Caki2 (cell line): ENCODE results near the gene PHLPP2. TPM values are rescaled to one million over a fixed set of nuclear protein-coding genes. Genes with fewer than 3 reads are reported as not detected.
"Not testable (repeated sequence)": the region's sequence is repeated elsewhere in the genome, so short reads cannot be mapped to it uniquely, and the experiment has no call there.

Experiments
- DNase-seq: peaks from one replicate; pipeline ENCODE4 v3.0.0-alpha.2; 2015; ENCODE audit warnings: low read depth
- in situ Hi-C: cut with HindIII; loops from 2 replicates; pipeline ENCODE4 v1.10.0; 2016; ENCODE audit warnings: low sequenced_read_pairs, low pct_unique_long_range_greater_than_20kb, mixed read lengths
- total RNA-seq: library from RNA; depleted of rRNA; stranded (reverse); fragments of >200 nt; shearing (Covaris generic); gene quantifications from 2 replicates; pipeline ENCODE4 v1.2.3, GENCODE V29; 2014; ENCODE audit warnings: low replicate concordance

Gene PHLPP2
- total RNA-seq, 1 experiment from 2014 or later, result 5.6 TPM

DNA sequence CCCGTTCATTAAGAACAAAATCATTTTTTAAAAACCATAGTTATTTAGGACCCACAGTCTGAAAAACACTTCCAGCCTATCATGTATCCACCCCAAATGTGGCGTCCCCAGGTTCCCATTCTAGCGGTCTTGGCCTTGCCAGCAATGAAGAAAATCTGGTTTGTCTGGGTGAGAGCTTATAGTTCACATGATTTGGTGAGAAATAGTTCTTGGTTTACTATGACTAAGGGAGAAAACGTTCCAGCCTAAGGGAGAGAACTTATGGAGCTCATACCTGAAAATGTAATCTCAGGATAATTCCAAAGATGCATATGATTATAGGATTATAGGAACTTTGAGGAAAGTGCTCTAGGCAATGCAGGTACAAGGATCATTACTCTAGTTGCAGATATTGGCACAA, 93.7 kb downstream of the PHLPP2 start:
- no peak for DNase-seq
- in situ Hi-C loops, result no loop called here

DNA sequence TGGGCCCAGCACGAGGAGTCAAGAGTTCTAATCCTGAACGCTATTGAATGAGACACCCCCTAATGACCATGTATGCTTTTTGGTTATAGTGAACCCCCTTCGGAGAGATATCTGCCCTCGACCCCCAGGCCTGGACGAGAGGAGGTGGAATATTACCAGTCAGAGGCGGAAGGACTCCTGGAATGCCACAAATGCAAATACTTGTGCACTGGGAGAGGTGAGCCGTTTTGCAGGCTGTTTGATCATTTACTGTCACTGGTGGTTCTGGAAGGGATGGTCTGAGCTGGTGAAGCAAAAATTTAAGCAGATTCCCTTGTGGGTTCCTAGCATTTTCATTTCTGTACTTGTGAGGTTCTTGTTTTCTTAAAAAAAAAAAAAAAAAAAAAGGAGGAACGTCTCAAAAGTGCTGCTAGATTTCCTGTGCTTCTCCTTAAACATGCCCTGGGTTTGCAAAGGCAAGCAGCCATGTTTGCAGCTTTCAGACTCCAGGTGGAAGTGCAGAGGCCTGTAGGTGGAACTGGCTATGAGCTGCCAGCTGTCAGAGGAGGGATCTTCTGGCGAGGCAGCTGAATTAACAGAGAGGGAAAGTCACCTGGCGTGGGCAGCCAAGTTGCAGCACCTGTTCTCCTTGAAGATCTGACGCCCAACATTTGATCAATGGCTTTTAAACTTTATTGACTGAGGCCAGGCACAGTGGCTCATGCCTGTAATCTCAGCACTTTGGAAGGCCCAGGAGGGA, 95.1 kb downstream of the PHLPP2 start:
- in situ Hi-C loops, result no loop called here
- DNase-seq, result no peak

DNA sequence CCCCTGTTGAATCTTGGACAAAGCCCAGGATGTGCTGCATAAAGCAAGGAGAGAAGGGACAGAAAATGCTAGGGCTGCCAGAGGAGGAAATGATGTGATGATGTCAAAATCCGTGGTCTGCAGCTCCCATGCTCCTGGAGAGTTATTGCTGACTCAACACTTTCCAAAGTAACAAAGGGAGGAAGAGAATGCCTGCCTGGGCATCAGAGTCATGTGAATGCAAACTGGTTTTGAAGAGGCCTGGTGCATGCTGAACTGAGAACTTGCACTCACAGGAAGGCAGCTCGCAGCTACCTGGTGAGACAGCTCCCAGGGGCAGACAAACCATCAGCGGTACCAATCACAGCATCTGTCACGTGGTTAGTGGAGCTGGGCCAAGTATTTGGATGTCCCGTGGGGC, 95.7 kb downstream of the PHLPP2 start:
- in situ Hi-C loops, result no loop called here
- no peak for DNase-seq

DNA sequence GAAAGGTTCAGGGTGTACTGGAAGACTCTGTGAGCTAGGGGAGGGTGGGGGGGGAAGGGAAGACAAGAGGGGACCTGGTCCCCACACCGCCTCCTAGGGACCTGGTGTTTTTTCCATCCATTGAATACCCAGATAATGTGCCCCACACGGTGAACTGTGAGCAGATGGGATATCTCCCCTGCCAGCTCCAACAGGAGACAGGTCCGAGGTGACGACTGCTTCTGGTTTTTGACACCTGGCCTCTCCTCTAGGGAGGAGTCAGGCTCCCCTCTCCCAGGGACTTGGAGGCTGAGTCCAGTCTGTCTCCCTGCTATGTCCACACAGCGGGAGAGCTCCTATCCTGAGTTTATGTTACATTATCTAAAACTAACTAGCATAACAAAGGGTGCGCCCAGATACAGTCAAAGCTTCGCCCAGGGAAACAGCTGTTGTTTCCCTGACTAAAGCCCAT, 96.7 kb downstream of the PHLPP2 start:
- no peak for DNase-seq
- in situ Hi-C loops, result no loop called here

DNA sequence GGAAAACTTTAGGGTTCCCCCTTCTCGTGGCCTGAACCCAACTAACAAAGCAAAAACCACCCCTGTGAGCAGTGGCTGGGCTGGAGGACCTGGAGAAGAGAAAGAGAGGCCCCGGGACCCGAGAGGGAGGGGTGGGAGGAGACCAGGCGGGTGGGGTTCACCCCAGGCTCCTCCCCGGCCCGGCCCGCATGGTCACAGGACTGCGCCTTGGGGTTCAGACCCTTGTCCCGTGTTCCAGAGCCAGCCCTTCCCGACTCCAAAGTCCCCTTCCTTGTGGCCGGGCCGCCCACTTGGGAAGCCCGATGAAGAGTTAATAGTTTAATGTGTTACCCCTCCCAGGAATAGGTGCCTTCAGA, 97.7 kb downstream of the PHLPP2 start:
- in situ Hi-C loops, result no loop called here
- DNase-seq, result no peak

DNA sequence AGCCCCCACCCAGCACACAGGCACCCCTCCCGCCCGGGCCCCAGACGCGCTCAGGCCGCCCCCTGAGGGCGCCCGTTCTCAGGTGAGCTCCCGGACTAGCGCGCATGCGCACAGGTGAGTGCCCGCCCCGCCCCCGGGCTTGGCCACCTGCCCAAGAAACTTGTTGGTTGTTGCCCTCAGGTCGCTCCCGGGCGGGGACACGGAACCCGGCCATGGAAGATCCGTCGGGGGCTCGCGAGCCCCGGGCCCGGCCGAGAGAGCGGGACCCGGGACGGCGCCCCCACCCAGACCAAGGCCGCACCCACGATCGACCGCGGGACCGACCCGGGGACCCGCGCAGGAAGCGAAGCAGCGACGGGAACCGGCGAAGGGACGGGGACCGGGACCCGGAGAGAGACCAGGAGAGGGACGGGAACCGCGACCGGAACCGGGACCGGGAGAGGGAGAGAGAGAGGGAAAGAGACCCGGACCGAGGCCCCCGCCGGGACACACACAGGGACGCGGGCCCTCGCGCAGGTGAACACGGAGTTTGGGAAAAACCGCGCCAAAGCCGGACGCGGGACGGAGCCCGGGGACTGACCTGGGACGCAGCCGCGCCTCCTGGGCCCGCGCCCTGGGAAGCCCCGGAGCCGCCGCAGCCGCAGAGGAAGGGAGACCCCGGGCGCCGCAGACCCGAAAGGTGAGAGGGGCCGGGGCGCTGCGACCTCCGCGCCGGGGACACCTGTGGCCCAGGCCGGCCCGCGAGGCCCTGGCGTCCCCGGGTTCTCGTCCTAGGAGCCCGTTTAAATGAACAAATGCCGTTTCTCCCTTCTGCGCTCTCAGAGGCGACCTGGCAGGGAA, 98.3 kb downstream of the PHLPP2 start, which contains the start of gene MARVELD3:
Gene MARVELD3 (plus strand): TSS at position 167 of the 840 bp plus-strand sequence. CDS start 46 bp downstream, at position 213.
- in situ Hi-C loops, result no loop called here
- DNase-seq, result no peak

DNA sequence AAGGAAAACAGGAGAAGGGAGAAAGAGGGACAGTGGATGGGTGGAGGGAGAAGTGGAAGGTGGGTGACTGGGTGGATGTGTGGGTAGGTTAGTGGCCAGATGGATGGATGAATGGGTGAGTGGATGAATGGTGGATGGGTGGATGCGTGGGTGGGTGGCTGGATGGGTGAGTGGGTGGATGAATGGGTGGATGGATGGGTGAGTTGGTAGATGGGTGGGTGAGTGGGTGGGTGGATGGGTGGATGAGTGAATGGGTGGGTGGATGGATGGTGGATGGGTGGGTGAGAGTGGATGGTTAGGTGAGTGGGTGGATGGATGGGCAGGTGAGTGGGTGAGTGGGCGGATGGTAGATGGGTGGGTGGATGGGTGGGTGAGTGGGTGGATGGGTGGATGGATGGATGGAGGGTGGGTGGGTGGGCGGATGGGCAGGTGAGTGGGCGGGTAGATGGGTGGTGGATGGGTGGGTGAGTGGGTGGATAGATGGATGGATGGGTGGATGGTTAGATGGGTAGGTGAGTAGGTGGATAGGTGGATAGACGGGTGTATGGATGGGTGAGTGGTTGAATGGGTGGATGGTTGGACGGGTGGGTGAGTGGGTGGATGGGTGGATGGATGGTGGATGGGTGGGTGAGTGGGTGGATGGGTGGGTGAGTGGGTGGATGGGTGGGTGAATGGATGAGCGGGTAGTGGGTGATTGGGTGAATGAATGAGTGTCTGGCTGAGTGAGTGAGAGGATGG, 99.2 kb downstream of the PHLPP2 start:
- in situ Hi-C loops, result no loop called here

DNA sequence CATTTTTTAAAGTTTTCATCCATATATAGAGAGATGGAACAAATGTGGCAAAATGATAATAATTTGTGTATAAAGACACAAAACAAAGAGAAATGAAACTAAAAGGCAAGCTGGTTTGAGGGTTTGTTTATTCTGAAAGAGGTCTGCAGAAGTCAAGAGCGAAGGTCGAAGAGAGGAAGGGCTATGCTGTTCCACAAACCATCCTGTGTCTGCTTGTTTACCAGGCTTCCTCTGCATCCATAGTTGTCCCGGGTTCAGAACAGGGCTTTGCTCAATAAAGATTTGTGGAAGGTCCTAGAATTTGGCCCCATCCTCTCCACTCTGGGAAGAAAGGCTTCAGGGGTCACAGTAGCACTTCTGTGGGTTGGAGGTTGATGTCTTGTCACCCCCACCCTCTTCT, 100.9 kb downstream of the PHLPP2 start:
- no peak for DNase-seq
- in situ Hi-C loops, result no loop called here

More for the DNA sequence above, 99.2 kb downstream of the PHLPP2 start:
- DNase-seq, result no peak

DNA sequence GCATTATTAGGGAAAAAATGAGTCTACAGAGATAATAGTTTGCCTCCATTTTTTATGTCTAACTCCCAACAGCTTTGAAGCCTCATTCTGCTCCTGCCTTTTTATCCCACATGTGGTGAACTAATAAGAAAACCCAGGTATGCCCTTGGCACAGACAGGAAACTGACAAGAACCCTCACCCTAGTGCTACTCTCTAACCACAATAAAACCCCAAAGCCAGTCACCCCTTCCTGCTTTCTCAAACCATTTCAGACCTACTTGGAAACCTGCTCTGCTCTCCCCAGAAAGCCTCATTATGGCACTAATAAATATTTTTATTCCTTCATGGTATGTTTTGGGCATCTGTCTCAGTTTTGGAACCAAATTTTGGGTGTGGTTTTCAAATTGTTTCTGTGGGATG, 102.4 kb downstream of the PHLPP2 start:
- in situ Hi-C loops, result no loop called here
- no peak for DNase-seq

DNA sequence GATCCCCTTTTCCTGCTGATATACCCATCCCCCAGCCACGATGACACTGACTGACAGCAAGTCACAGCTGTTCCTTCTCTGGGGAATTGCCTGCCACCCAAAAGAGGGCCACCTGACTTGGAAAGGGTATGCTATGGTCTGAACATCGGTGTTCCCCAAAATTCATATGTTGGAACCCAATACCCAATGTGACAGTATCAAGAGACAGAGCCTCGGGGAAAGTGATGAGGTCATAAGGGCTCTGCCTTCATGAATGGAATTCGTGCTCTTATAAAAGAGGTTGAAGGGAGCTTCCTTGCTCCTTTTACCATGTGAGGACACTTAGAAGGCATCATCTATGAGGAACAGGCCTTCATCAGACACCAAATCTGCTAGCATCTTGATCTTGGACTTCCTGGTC, 106.1 kb downstream of the PHLPP2 start:
- in situ Hi-C loops, result no loop called here
- DNase-seq, result no peak

DNA sequence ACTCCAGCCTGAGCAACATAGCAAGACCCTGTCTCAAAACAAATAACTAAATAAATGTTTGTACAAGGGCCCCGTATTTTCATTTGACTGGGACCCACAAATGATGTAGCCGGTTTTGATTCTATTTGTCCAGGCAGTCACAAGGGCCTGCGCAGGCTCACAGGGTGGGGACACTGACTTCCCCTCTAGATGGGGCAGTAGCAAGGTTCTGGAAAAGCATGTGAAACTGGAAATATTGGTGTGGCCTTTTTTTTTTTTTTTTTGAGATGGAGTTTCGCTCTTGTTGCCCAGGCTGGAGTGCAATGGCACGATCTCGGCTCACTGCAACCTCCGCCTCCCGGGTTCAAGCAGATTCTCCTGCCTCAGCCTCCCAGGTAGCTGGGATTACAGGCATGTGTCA, 109.5 kb downstream of the PHLPP2 start:
- DNase-seq, in situ Hi-C loops: not testable (repeated sequence)

DNA sequence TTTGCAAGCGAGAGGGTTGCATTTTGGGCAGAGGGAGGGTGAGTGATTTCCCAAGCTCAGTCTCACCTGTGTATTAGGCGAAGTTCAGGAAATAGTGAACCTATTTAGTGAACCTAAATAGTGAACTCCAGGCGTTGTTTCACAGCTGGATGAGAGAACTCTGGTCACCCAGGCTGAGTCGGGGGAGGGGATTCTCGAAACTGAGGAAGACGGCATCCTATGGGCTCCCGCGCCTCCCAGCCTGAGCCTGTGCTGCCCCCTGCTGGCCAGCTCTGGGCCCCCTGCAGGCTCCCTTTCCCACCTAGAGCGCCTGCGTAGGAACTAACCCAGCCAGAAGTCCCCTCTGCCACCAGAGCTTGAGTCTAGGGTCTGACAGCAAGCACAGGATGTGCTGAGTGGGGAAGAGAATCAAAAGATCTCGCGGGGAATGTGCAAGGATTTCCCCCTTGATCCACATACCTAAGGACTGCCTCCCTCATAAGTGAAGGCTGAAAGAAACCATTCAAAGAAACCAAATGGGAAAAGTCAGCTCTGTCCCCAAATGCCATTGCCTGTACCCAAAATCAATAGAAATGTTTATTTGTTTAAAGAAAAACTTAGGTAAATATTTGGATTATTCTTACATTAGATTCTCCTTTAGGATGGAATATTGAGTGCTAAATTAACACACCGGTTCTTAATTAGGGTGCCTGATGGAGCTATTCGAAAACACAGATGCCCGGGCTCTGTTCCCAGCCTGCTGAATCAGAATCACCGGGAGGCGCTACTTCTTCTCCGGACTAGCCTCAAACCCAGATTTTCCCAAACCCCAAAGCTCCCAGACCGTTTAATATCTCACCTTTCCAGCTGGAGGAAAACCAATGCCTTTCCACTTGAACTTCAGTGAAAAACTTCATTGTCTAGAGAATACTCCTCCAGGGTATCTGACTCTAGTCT, 113.3 kb downstream of the PHLPP2 start:
- peak; percentile 41 for DNase-seq
- in situ Hi-C loops, result no loop called here

DNA sequence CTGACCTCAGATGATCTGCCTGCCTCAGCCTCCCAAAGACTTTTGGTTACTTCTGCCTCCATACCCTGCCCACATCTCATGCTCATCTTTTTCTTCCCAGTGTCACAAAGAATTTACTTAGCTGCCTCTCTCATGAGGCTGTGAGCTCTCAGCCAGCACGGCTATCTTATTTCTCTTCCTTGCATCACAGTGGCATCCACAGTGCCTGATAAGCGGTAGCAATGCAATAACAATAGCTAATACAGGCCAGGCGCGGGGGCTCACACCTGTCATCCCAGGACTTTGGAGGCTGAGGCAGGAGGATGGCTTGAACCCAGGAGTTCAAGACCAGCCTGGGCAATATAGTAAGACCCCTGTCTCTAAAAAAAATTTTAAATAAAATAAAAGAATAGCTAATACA, 114.1 kb downstream of the PHLPP2 start:
- DNase-seq, result no peak
- in situ Hi-C loops, result no loop called here

DNA sequence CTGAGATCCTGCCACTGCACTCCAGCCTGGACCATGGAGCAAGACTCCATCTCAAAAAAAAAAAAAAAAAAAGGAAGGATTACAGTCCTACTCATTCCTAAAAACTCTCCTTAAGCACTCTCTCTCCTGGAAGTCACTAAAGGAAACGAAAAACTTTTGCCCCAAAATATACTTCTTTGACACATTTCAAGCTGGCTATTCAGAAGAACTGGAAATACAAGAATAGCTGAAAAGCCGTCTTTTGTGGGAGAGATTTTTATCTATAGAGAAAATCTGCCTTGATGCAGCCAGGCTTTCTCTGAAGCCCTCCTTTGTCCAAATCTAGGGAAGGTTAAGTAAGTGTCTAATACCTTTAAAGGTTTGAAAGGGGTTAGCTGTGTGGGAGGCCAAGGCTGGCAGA, 115.4 kb downstream of the PHLPP2 start:
- no peak for DNase-seq
- in situ Hi-C loops, result no loop called here

DNA sequence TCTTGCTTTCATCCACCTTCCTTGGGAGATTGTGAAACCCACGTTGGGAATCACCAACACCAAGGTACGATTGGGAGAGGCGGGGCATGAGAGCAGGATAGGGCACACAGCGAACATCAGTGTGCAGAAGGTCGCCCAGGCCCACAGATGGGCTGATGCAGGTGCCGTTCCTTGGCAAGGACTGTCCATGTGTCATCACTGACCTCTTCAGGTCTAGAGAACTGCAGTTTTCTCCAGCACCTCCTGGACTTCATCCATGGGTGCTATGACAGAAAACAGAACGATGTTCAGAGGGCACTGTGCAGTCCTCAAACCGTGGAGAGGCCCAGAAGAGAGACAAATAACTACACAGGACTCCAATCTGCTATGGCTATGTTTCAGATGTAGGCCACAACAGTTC, 123.7 kb downstream of the PHLPP2 start:
- in situ Hi-C loops, result no loop called here
- no peak for DNase-seq

DNA sequence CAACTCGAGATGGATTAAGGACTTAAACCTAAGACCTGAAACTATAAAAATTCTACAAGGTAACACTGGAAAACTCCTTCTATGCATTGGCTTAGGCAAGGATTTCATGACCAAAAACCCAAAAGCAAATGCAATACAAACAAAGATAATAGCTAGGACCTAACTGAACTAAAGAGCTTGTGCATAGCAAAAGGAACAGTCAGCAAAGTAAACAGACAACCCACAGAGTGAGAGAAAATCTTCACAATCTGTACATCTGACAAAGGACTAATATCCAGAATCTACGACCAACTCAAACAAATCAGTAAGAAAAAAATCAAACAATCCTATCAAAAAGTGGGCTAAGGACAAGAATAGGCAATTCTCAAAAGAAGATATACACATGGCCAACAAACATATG, 126.1 kb downstream of the PHLPP2 start:
- DNase-seq, in situ Hi-C loops: not testable (repeated sequence)

DNA sequence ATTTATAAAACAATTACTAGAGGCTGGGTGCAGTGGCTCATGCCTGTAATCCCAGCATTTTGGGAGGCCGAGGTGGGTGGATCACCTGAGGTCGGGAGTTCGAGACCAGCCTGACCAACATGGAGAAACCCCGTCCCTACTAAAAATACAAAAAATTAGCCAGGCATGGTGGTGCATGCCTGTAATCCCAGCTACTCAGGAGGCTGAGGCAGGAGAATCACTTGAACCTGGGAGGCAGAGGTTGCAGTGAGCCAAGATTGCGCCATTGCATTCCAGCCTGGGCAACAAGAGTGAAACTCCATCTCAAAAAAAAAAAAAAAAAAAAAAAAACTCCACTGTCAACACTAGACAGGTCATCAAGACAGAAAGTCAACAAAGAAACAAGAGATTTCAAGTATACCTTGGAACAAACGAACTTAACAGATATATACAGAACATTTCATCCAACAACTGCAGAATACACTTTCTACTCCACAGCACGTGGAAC, 129.1 kb downstream of the PHLPP2 start:
- DNase-seq, in situ Hi-C loops: not testable (repeated sequence)
